Pancreas (tissue), 10 donors: ENCODE results near the gene BTF3. TPM values are rescaled to one million over a fixed set of nuclear protein-coding genes. Genes with fewer than 3 reads are reported as not detected.
"Not testable (repeated sequence)": the region's sequence is repeated elsewhere in the genome, so short reads cannot be mapped to it uniquely, and the experiment has no call there.

ENCODE experiments used
- ATAC-seq, 4 donors: fragments of 200-7000 bp; cut with Tn5 transposase; one replicate each; pipeline versions ENCODE4 v1.8.0 to v1.9.1; 2020; ENCODE audit warnings: mild to moderate bottlenecking in 4 of 4, moderate library complexity in 4 of 4
- DNase-seq, 6 donors: peaks; one replicate each; pipeline ENCODE4 v3.0.0-alpha.2; 2020
- FAIRE-seq: peaks from 2 replicates; lab custom pipeline; 2012; peaks lifted over from hg19 to GRCh38; lab: Jason Lieb, UNC
- H3K27ac ChIP-seq, 4 donors: fragments of 200-600 bp; sonication (generic); 1 replicate in 3 of 4; 2 replicates in 1 of 4; pipeline versions ENCODE4 v1.5.0 to v1.8.0; 2020
- H3K27me3 ChIP-seq, 4 donors: fragments of 200-600 bp; one replicate each; pipeline ENCODE4 v1.8.0; 2021
- H3K36me3 ChIP-seq, 3 donors: fragments of 200-600 bp; sonication (generic) in 1 of 3; one replicate each; pipeline versions ENCODE4 v1.5.0 to v1.8.0; 2020 to 2021
- H3K4me1 ChIP-seq, 3 donors: fragments of 200-600 bp; one replicate each; pipeline ENCODE4 v1.8.0; 2021
- H3K4me3 ChIP-seq, 4 donors: fragments of 200-600 bp; sonication (generic) in 2 of 4; one replicate each; pipeline versions ENCODE4 v1.5.0 to v1.8.0; 2020 to 2021
- H3K9me3 ChIP-seq, 4 donors: fragments of 200-600 bp; one replicate each; pipeline ENCODE4 v1.8.0; 2021
- WGBS, 2 donors: extraction: QIAGEN DNeasy Blood & Tissue Kit; methylation state at CpG; one replicate each; pipeline ENCODE4 v1.1.7; 2013; 5-methylcytosine and 5-hydroxymethylcytosine counted together
- intact Hi-C, 3 donors: fragments of 100-400 bp; cut with DNase I; formaldehyde crosslinking; loops; one replicate each; pipeline versions ENCODE4 v1.11.1 to v1.14.2; 2022
- polyA plus RNA-seq, 2 donors: library from polyadenylated mRNA; stranded (reverse); fragments of 200-250 nt; gene quantifications; one replicate each; pipeline ENCODE4 v1.2.3, GENCODE V29; 2013
- total RNA-seq, 6 donors: library from RNA; stranded (reverse); fragmentation: NEBNext Ultra II Directional in 4 of 6; extraction: Animal tissue kit (Norgen Biotek cat#: 25700) in 4 of 6; gene quantifications; one replicate each; pipeline versions ENCODE4 v1.2.1 to v1.2.4, GENCODE V29; 2021 to 2023
- TF ChIP-seq, protein P1 (sequence below), 4 donors: fragments of 200-600 bp; sonication (generic) in 3 of 4; IDR thresholded peaks; one replicate each; pipeline versions ENCODE4 v1.5.0 to v1.8.0; 2021; ENCODE audit warnings: antibody characterized with exemption in 4 of 4
- donor health status: healthy with polysubstance abuse.
- donor health status: DM: no; HTN: no; CAD: no; lungs with moderate emphysema.
- donor health status: DM: no; HTN: no; CAD: no.
- donor health status: control.
- donor health status: control.
- donor health status: Bipolar disorder and iron deficiency.
- donor health status: DM: yes; HTN: yes; CAD: no.
- donor health status: DM: no; HTN: no; CAD: no.
- donor health status: DM: no; HTN: no; CAD: no.
- donor health status: DM: yes; HTN: yes; CAD: no.

BTF3 gene
- total and polyA plus RNA-seq, 8 donors = 203 to 366 (median 292) TPM

DNA sequence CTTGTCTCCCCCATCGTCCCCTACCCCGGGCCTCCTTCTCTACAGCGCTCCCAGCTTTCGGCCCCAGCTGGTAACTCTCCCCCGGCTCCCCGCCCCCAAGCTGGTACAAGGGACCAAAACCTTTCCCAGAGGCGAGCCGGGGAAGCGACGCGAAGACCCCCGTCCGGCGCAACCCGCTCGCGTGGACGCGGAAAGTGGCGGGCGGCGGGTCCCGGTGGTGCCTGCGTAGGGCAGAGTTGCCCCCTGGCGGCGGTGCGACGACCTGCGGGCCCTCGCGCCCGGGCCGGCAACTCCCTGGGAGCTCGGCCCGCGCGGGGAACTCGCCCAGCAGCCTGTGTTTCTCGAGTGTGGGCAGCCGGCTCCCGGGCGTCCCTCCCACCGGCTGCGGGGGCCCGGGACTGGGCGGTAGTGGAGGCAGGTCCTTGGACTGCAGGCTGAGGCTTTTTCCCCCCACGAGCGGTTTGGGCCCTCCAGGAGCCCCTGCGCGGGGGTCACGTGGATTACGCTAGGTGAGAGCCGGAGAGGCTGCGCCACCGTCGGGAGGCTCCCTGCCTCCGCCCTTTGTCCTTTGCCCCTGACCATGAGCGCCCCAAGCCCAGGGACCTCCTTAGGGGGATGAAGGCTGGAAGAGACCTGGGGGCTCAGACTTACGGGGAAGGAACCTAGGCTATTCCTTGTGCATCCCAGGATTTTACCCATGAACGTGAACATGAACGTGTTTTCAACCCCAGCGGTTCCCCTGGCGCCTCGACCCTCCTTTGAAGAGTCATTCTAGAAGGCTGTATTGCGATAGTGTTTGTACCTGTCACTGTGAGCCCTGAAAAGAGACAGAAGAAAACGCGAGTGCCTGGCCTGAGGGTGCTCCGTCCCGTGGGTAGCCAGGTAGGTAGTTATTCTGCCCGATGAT lies 46.8 kb upstream of the BTF3 start:
- peak; percentile 79 to 89 (median 88) for ATAC-seq
- Histone ChIP-seq H3K27ac (no peak overlapping the region), H3K4me1 (peaks cover 0 to 6% (median 4%) of the 10 kb centered on the region in 3 donors), H3K9me3 (no peaks in the 10 kb centered on the region), H3K4me3 (peak overlapping the region in 2 of 4 donors; percentile 5 to 24), H3K36me3 (no peaks in the 10 kb centered on the region), H3K27me3 (peaks cover 9 to 57% (median 28%) of the 10 kb centered on the region in 4 donors)
- intact Hi-C loops = loop anchor here in 2 of 3 donors (5.0 kb wide), 1 partner anchor 234 kb away; no protein-coding TSS in a partner anchor
- peak; percentile 32 to 92 (median 70) for DNase-seq
- WGBS, 2 donors = 5% methylated on average over 63 to 70 of the region's 70 CpGs
- TF ChIP-seq, protein P1, sequence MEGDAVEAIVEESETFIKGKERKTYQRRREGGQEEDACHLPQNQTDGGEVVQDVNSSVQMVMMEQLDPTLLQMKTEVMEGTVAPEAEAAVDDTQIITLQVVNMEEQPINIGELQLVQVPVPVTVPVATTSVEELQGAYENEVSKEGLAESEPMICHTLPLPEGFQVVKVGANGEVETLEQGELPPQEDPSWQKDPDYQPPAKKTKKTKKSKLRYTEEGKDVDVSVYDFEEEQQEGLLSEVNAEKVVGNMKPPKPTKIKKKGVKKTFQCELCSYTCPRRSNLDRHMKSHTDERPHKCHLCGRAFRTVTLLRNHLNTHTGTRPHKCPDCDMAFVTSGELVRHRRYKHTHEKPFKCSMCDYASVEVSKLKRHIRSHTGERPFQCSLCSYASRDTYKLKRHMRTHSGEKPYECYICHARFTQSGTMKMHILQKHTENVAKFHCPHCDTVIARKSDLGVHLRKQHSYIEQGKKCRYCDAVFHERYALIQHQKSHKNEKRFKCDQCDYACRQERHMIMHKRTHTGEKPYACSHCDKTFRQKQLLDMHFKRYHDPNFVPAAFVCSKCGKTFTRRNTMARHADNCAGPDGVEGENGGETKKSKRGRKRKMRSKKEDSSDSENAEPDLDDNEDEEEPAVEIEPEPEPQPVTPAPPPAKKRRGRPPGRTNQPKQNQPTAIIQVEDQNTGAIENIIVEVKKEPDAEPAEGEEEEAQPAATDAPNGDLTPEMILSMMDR (IDR thresholded peaks at IDR 0.05) = peak; percentile 79 to 94 (median 86)
- FAIRE-seq = no peak

DNA sequence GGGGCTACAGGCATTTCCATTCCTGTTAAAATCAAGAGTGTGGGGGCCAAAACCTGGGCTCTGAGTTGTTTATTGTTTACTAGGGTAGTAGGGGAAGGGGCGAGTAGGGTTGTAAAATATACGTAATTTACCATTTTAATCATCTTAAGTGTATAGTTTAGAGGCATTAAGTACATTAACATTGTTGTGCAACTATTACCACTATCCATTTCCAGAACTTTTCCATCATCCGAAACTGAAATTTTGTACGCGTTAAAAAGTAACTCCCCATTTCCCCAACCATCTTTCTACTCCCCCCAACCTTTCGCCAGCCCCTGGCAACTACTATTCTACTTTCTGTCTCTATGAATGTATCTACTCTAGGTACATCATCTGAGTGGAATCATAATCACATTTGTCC lies 46.0 kb upstream of the BTF3 start:
- Histone ChIP-seq H3K4me1 (peaks cover 0 to 6% (median 4%) of the 10 kb centered on the region in 3 donors), H3K9me3 (no peaks in the 10 kb centered on the region), H3K4me3 (no peak overlapping the region), H3K27ac (no peak overlapping the region), H3K27me3 (peaks cover 6 to 57% (median 25%) of the 10 kb centered on the region in 4 donors), H3K36me3 (no peaks in the 10 kb centered on the region)
- TF ChIP-seq, protein P1 (IDR thresholded peaks at IDR 0.05) = no peak
- FAIRE-seq (no peak), ATAC-seq (no peak), DNase-seq (no peak)
- intact Hi-C loops = loop anchor here in 2 of 3 donors (5.0 kb wide), 1 partner anchor 235 kb away; no protein-coding TSS in a partner anchor
- WGBS, 2 donors = 50 to 54% methylated on average over 6 of the region's 6 CpGs

DNA sequence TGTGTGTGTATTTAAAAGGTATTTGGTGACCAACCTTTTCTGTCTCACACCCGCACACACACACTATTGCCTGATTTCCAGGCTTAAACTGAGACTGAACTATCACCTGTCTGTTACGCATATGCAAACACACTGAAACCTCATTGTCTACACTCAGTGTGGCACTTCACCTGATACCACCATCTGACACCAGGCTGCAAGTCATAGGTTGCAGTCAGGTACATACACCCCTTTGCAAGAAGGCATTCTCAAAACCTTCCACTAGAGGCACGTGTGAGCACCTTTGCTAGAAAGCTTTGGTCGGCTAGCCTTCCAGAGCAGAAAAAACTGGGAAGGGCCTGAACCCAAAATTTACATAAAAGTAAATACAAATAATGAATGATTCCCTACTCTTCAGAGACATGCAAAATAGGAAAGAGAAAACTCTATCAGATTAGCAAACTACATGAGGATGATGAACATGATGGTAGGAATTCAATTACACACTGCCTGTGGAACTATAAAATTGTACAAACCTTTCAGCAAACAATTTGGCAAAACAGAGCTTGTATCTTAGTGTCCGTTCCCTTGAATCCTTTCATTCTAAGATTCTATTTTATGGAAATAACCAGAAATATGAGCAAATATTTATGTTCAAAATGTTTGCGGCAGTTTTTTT lies 43.7 kb upstream of the BTF3 start:
- FAIRE-seq = no peak
- intact Hi-C loops = loop anchor here in 2 of 3 donors (5.0 kb wide), 1 partner anchor 237 kb away; no protein-coding TSS in a partner anchor
- H3K36me3 ChIP-seq = no peaks in the 10 kb centered on the region
- H3K4me1 ChIP-seq = peaks cover 0 to 6% (median 0%) of the 10 kb centered on the region in 3 donors
- peak; percentile 76 to 88 (median 81) for ATAC-seq
- WGBS, 2 donors = 38% methylated on average over 6 of the region's 6 CpGs
- H3K27ac ChIP-seq = no peak overlapping the region
- DNase-seq = peak in 2 of 6 donors; percentile 43 to 67
- peaks cover 0 to 46% (median 17%) of the 10 kb centered on the region in 4 donors for H3K27me3 ChIP-seq
- no peaks in the 10 kb centered on the region for H3K9me3 ChIP-seq
- no peak overlapping the region for H3K4me3 ChIP-seq
- TF ChIP-seq, protein P1 (IDR thresholded peaks at IDR 0.05) = peak; percentile 49 to 82 (median 71)

DNA sequence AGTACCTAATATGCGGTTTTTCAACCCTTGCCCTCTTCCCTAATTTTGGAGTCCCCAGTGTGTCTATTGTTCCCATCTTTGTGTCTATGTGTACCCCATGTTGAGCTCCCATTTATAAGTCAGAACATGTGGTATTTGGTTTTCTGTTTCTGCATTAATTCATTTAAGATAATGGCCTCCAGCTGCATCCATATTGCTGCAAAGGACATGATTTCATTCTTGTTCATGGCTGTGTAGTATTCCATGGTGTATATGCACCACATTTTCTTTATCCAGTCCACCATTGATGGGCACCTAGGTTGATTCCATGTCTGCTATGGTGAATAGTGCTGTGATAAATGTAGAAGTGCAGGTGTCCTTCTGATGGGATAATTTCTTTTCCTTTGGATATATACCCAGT lies 41.8 kb upstream of the BTF3 start:
- DNase-seq, intact Hi-C loops, H3K4me1 ChIP-seq, H3K4me3 ChIP-seq, FAIRE-seq, H3K36me3 ChIP-seq, H3K9me3 ChIP-seq, ATAC-seq, H3K27ac ChIP-seq: not testable (repeated sequence)
- H3K27me3 ChIP-seq = peaks cover 0 to 28% (median 12%) of the 10 kb centered on the region in 4 donors
- WGBS, 2 donors = 63 to 74% methylated on average over 1 of the region's 1 CpG

DNA sequence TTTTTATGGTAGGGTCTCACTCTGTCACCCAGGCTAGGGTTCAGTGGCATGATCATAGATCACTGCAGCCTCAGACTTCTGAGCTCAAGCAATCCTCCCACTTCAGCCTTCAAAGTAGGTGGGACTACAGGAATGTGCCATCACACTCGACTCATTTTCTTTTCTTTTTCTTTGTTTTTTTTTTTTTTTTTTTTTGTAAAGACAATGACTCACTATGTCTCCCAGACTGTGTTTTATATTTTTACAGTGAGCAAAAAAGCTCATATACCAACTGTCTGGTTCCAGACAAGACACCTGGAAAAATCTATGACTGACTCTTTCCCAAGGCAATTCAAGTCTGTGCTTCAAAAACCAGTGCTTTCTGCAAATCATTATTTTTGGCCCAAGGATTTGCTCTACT lies 38.9 kb upstream of the BTF3 start:
- WGBS, 2 donors = 64 to 70% methylated on average over 1 of the region's 1 CpG
- DNase-seq = no peak
- TF ChIP-seq, protein P1 (IDR thresholded peaks at IDR 0.05) = no peak
- Histone ChIP-seq H3K27me3 (peaks cover 0 to 14% (median 4%) of the 10 kb centered on the region in 4 donors), H3K9me3 (no peaks in the 10 kb centered on the region), H3K27ac (no peak overlapping the region), H3K4me3 (no peak overlapping the region), H3K4me1 (no peaks in the 10 kb centered on the region), H3K36me3 (no peaks in the 10 kb centered on the region)
- ATAC-seq = no peak
- intact Hi-C loops = no loop called here
- FAIRE-seq = no peak
